HG02852 (cell line): ENCODE results near the gene CRMP1.

Experiments
- ATAC-seq: cut with Tn5 transposase; IDR thresholded peaks from one replicate; pipeline ENCODE4 v1.9.1; 2021; ENCODE audit warnings: mild to moderate bottlenecking, moderate library complexity; ENCODE audit not compliant: unreplicated experiment

Gene CRMP1

DNA sequence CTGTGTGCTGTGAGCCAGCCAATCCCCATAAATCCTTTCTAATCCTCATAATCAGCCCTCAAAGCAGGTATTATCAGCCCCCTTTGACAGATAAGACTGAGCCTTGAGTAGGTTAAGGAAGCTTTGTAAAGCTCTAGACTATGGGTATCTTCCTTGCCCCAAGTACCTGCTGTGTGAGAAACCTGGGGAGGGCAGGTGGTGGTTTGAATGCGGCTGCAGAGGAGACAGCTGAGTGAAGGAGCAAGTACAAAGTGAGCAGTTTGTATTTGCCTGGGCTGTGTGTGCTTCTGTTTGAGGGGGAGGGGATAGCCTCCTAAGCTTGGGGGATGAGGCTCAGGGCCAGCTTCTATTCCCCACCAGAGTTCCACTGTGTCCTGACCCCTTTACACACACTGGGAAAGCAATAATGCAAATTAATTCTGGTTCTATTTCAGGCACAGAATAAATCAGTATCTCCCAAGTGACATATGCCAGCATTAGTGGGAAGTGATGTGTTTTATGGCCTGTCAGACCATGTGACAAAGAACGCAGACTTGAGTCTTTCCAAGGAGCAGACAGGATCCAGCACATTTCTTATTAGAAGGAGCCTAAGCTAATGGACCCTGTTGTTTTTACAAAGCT is 118.4 kb downstream of the CRMP1 start:
- ATAC-seq: no peak

DNA sequence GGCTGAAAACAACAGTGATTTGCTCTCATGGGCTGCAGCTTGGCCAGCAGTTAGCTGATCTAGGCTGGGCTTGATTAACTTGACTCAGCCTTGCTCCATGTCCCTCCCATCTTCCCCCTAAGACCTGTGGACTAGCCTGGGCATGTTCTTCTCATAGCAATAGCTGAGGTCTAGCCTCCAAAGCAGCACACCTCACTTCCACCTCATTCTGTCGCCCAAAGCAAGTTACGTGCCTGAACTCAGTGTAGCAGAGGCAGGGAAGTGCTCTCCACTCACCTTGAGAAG is 119.7 kb downstream of the CRMP1 start:
- ATAC-seq: no peak

DNA sequence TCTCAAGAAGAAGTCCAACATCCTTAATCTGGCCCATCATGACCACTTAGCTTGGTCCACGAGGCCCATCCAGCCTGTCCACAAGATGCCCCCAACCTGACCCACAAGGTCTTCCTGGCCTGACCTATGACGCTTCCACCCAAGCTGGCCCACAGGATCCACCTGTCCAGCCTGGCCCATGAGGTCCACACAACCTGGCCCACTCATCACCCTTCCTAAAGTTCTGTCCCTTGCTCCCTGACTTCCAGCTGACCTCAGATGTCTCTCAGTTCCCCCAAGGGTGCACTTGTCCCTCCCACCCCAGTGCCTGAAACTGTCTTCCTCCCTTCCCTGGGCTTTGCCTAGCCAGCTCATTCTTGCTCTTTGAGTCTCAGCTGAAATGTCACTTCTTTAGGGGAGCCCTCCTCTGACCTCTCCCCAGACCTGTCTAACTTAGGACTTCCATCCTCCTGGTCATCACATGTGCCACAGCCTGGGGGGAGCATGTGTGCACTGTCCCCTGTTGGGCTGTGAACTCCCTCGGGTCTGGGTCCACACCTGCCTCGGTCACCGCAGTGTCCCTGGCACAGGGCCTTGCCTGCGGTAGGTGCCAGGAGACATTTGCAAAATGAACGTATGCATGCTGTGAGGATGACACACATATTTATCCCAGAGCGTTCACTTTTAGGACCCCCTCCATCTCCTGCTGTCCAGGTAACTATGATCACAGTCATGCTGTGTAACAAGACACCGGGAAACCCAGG is 120.2 kb downstream of the CRMP1 start:
- no peak for ATAC-seq
